GM19438 (cell line): ENCODE data around the gene LRP1-AS.
A peak's percentile ranks its signal among the peaks of the same experiment; 100 is the strongest.

Source experiments
- ATAC-seq: cut with Tn5 transposase; IDR thresholded peaks from one replicate; pipeline ENCODE4 v1.9.1; 2021; ENCODE audit warnings: low read depth; ENCODE audit not compliant: unreplicated experiment

LRP1-AS gene

DNA sequence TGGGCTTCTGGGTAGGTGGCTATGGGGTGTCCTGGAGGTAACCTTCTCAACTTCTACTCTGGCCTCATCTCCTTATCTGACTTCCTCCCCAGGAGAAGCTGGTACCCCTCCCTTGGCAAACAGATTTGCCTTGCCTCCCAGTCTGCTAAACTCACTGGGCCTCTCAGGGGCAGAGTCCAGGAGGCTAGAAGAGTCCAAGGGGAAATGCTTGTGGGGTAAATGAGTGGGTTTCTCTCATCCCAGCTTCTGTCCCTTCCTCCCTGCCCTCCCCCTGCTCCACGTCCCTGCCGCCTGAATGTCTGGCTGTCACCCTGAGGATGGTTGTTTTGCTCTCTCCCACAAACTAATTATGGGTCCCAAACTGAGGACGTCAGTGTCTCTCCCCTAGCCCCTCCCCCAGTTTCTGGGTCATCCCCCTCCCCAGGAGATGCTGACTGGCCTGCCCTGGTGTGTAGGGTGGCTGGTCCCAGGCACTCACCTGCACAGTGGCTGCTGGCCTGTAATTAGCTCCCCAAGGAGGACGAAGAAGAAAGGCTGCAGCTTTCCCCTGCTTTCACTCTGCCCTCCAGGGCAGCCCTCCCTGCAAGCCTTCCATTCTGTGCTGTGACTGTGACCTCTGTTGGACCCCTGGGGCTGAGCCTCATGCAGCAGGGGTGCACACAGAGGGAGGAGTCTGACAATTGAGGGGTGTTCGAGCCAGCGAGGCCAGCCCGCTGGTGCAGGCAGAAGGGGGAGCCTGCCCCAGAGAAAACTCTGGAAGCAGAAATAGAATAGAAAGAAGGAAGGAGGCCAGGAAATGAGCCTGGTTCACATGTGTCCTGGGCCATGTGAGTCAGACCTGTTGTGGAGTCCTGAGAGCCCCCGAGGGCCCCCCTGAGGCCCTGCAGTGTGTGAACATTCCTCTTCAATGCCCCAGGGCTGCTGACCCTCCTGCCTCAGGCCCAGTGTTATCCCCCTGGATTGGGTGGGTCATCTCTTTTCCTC lies at the start of gene LRP1-AS:
TSS of gene LRP1-AS (minus strand) at position 659 of the 984 bp plus-strand sequence.
- no peak for ATAC-seq

DNA sequence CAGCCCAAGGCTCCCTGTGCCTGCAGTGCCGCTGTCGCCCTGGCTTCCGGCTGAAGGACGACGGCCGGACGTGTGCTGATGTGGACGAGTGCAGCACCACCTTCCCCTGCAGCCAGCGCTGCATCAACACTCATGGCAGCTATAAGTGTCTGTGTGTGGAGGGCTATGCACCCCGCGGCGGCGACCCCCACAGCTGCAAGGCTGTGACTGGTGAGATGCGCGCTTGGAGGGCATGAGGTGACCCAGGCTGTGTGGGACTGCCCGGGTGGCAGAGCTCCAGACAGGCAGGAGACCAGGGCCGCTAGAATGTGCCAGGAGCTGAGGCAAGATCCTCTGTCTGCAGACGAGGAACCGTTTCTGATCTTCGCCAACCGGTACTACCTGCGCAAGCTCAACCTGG lies 49.5 kb upstream of the LRP1-AS start:
- no peak for ATAC-seq

DNA sequence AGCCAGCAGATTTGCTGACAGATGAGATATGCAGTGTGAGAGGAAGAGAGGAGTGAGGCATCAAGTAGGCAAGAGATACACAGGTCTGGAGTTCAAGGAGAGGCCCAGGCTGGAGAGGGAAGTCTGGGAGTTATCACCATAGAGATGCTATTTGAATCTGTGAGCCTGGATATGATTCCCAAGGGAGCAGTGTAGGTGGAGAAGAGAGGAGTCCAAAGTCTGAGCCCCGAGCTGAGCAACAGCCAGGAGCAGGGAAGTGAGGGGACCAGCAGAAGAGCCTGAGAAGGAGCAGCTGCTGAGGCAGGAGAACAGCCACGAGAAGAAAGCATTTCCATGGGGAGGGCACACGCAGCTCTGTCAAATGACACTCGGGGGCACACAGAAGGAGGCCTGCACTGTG lies 49.0 kb upstream of the LRP1-AS start:
- no peak for ATAC-seq

DNA sequence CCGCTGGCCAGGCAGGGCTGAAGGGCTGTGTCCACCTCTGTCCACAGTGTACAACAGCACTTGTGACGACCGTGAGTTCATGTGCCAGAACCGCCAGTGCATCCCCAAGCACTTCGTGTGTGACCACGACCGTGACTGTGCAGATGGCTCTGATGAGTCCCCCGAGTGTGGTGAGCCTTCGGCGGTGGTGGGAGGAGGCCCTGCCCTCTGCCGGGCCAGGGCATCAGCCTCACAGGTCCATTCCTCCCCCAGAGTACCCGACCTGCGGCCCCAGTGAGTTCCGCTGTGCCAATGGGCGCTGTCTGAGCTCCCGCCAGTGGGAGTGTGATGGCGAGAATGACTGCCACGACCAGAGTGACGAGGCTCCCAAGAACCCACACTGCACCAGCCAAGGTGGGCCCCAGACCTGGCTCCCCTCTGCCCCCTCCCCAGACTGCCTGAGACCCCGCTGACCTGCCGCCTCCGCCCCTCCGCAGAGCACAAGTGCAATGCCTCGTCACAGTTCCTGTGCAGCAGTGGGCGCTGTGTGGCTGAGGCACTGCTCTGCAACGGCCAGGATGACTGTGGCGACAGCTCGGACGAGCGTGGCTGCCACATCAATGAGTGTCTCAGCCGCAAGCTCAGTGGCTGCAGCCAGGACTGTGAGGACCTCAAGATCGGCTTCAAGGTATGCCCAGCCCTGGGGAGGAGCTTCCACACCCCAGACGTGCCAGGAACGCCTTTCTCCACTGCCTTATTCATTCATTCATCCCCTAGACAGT lies 48.4 kb upstream of the LRP1-AS start:
- ATAC-seq: no peak

DNA sequence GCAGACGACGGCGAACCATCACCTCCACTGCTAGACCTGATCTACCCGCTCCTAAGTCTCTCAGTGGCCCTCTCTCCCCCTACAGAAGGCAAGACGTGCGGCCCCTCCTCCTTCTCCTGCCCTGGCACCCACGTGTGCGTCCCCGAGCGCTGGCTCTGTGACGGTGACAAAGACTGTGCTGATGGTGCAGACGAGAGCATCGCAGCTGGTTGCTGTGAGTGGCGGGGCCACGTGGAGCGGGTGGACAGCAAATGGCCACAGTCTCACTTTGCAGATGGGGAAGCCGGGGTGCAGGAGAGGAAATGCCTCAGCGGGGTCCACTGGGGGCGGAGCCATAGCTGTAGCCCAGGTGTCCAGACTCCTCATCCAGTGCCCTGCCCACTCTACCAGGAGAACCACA lies 47.8 kb upstream of the LRP1-AS start:
- ATAC-seq: no peak

DNA sequence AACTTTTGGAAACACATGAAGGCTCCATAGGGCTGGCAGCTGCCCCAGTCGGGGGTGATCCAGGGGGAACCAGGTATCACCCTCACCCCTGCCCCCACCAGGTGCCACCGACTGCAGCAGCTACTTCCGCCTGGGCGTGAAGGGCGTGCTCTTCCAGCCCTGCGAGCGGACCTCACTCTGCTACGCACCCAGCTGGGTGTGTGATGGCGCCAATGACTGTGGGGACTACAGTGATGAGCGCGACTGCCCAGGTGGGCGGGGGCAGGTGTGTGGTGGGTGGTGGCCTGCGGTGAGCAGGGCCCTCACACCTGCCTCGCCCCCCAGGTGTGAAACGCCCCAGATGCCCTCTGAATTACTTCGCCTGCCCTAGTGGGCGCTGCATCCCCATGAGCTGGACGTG lies 46.8 kb upstream of the LRP1-AS start:
- ATAC-seq: no peak

DNA sequence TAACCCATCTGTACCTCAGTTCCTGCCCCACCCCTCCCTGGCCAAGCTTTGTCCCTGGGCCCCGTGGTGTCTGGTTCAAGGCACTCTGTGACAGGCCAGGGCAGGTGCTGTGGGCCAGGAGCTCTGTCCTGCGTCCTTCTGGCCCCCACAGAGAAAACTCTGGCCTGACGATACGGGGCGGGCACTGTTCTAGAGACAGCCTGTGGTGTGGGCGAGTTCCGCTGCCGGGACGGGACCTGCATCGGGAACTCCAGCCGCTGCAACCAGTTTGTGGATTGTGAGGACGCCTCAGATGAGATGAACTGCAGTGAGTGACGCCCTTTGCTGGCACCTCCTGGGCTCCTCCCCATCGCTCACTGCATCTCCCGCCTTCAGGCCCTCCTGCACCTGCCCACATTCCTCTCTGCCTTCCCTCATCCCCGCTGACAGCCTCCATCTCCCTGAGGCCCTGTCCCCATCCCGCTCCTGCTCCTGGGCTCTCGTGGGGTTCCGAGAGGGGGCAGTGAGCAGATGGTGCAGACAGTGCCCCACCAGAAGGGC lies 46.4 kb upstream of the LRP1-AS start:
- no peak for ATAC-seq

DNA sequence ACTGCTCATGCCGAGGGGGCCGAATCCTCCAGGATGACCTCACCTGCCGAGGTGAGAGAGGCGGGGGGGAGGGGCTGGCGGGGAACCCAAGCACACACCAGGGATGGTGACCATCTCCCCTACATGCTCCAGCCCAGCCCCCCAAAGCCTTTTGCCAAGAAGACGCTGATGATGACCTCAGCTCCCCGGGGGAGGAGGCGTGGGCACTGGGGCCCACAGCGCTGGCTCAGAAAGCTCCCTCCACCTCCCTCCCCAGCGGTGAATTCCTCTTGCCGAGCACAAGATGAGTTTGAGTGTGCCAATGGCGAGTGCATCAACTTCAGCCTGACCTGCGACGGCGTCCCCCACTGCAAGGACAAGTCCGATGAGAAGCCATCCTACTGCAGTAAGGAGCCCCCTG lies 45.5 kb upstream of the LRP1-AS start:
- no peak for ATAC-seq

DNA sequence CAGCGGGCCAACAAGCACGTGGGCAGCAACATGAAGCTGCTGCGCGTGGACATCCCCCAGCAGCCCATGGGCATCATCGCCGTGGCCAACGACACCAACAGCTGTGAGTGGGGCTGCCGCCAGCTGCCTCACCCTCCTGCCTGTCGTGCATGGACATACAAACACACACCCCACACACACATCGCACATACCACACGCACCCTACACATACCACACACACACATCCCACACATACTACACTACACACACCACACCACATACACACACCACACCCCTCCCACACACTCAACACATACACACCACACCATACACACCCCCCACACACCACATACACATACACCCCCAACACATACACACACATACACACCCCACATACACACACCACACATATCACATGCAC lies 44.0 kb upstream of the LRP1-AS start:
- ATAC-seq: no peak

DNA sequence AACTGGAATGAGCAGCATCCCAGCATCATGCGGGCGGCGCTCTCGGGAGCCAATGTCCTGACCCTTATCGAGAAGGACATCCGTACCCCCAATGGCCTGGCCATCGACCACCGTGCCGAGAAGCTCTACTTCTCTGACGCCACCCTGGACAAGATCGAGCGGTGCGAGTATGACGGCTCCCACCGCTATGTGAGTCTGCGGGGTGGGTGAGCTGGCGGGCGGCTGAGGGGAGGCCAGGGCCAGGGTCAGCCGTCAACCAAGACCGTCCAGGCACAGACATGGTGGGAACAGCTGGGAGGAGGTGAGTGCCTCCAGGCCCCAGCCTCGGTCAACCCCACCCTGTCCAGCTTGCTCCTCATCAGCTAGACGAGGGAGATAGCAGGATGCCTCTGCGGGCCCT lies 43.4 kb upstream of the LRP1-AS start:
- no peak for ATAC-seq

DNA sequence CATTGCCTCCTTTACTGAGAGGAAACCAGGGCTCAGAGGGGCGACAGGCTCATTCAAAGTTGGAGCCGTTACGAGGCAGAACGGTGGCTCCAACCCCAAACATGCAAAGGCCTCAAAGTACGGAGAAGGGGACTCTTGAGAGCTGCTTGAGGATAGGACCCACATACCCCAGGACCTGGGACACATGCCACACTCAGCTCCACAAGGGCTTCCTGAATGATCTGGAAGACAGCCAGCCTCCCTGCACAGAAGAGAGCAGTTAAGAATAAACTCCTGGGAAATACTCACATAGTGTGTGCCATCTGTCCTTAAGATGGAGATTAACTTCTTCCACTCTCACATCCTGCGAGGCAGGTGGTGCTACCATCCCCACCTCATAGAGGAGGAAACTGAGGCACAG lies 42.6 kb upstream of the LRP1-AS start:
- no peak for ATAC-seq

DNA sequence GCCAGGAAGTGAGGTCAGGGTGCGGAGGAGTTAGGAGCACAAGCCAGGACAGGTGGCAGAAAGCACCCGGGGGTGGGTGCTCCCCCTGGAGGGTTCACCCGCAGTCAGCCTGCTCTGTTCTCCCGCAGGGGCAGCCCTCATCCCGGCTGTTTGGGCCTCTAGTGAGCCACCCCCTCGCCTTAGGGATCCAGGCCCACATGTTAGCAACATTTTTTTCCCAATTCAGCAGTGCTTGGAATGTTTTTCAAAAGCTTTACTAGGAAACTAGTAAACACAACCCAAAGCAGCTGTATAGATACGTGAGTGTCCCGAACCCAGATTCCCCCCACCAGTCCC lies 40.6 kb upstream of the LRP1-AS start:
- no peak for ATAC-seq

DNA sequence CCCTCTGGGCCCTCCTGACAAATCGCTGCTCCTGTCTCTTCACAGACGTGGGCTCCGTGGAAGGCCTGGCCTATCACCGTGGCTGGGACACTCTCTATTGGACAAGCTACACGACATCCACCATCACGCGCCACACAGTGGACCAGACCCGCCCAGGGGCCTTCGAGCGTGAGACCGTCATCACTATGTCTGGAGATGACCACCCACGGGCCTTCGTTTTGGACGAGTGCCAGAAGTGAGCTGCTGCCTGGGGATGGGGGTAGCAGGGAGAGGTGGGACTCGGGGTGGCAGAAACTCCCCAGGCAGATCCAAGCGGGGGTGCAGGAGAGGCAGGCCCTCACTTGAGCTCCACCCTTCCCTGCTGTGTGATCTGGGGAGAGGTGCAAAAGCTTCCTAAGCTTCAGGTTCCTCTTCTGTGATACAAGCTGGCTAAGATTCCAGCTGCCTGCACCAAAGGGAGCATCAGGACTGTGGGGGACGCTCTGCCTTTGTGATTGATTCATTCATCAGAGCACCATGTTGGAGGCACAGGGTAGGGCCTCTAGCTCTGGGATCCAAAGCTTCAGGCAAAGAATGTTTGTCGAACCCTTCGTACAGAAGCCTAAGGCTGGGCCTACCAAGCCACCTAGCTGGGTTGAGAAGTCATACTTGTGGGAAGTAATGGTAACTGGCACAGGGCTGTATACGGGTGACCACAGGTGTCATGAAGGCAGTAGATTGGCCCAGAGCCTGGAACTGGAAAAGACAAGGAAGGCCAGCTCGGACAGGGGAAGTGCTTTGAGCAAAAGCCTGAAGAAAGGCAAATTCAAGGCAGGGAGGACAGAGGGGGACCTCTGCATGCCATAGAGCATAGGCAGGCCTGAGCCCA lies 40.0 kb upstream of the LRP1-AS start:
- ATAC-seq: no peak

DNA sequence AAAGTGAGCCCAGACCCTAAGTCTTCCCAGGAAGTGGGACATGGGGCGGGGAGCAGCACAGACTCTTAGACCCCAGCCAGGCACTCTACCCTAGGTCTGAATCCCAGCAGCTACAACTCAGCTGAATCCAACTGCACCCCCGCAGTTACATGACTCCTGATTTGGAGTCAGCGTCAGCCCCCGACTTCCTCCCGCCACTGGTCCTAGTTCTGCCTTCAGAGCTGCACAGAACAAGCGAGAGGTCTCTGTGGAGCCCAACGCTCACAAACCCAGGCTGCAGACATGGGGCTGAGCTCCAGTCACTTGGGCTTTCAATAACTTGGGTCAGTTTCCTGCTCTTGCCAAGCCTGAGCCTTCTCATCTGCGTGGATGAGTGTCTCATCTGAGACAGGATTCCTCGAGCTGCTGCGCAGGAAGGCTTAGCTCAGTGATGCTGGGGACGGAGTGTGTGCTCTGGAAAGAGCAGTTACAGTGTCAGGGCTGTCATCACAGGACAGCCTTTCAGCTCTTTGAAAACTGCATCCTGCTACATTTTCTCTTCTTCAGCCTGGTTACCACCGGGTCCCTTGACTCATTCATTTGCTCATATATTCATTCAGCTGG lies 38.6 kb upstream of the LRP1-AS start:
- no peak for ATAC-seq

DNA sequence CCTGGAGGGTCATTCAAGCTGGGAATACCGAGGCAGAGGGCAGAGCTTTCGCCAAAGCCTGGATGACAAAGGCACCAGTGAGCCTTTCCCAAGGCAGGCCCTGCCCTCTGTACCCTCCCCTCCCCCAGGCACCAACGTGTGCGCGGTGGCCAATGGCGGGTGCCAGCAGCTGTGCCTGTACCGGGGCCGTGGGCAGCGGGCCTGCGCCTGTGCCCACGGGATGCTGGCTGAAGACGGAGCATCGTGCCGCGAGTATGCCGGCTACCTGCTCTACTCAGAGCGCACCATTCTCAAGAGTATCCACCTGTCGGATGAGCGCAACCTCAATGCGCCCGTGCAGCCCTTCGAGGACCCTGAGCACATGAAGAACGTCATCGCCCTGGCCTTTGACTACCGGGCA lies 38.0 kb upstream of the LRP1-AS start:
- ATAC-seq: no peak

DNA sequence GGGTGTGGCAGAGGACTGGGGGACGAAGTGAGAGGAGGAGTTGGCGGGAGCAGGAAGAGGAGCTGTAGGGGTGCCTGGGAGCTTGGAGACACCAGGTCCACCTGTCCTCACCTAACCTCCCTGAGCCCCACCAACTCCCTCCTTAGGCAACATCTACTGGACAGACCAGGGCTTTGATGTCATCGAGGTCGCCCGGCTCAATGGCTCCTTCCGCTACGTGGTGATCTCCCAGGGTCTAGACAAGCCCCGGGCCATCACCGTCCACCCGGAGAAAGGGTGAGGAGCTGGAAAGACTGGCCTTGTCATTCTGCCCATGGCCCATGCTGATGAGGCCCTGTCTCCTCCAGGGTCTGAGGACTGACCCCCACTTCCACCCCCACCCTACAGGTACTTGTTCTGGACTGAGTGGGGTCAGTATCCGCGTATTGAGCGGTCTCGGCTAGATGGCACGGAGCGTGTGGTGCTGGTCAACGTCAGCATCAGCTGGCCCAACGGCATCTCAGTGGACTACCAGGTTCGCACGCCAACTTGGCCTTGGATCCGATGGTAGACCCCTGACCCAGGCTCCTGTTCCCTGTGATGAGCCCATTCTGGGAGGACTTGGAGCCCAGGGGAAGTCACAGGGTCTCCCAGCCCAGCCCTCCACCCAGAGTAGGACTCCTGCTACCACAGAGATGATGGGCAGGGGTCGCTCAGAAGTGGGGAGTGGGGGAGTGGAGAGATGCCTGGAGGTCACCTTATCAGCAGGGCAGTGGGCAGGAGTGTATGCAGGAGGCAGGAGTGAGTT lies 36.7 kb upstream of the LRP1-AS start:
- no peak for ATAC-seq

DNA sequence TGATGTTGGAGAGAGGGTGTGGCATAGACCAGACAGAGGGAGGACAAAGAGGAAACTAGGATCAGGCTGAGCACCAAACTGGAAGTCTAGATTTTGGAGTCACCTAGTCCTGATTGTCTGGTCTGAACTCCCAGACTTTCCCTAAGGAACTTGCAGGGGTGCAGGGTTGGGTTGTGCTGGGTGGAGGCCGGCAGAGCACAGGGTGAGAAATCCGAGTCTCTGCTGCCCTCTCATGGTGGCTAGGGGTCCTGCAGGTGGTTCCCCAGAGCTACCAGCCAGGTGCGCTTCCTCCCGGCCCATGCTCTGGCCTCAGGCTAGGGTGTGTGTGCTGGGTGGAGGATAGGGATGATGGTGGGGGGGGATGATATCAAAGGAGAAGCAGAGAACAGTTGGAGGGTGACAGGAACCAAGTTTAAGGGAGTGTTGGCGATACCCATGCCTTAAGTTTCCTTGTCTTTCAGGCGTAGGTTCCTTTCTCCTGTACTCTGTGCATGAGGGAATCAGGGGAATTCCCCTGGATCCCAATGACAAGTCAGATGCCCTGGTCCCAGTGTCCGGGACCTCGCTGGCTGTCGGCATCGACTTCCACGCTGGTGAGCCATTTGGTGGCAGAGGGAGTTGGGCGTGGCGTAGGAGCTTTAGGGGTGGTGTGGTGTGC lies 35.6 kb upstream of the LRP1-AS start:
- ATAC-seq: peak; percentile 89

DNA sequence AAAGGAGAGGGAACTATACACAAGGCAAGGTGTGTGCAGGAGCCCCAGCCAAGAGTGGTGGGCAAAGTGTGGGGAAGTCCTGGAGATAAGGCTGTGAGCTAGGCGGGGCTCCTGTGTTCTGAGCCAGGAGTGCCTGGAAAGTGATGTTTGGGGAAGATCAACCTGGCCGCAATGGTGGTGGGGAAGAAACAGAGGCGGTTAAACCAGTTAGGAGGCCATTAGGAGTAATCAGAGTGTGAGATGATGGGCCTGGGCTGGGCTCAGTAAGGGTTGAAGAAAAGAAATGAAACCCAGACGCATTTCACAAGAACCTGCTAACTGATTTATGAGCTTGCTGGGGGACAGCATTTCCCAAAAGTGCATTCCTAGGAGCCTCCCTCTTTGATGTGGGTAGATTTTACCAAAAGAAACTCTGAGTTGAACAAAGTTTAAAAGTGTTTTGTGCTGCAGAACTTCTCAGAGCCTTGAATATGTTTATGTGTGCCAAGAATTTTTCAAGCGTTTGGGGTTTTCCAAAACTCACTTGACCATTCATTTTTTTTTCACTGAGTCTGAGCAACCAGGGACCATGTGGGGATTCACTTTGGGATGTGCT lies 34.2 kb upstream of the LRP1-AS start:
- ATAC-seq: no peak

DNA sequence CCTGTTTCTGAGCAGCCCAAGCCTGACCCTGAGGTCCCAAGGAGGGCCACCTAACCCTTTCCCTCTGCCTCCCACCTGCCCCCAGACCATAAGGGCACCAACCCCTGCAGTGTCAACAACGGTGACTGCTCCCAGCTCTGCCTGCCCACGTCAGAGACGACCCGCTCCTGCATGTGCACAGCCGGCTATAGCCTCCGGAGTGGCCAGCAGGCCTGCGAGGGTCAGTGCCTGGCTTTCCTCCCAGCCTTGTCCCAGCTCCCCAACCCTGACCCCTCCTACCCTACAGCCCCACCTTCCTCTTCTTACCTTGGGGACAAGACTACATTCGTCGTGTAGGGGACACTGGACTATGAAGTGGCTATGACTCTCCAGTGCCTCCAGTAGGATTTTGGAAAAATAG lies 33.7 kb upstream of the LRP1-AS start:
- no peak for ATAC-seq
